ENCODE results near the gene ACSS1.

ACSS1 gene

GRCh38 chr20:25058051-25058846 lies at the start of gene ACSS1:
Gene ACSS1 (minus strand): TSS chr20:25058139. CDS start chr20:25058102, 37 bp downstream.
- TF ChIP-seq CTCF (IDR thresholded peaks at IDR 0.05), result no peak
- TF ChIP-seq ZFX (IDR thresholded peaks at IDR 0.05; ENCODE audit: borderline replicate concordance), result no peak
- no peak within 1 kb of the TSS for H3K27ac ChIP-seq

GRCh38 chr20:25103526-25103925 lies 45.6 kb upstream of the ACSS1 start:
- TF ChIP-seq ZFX (IDR thresholded peaks at IDR 0.05; ENCODE audit: borderline replicate concordance), result no peak
- no peak for TF ChIP-seq CTCF (IDR thresholded peaks at IDR 0.05)
- H3K27ac ChIP-seq, result no peak overlapping the region

- H3K27ac ChIP-seq, result no peak overlapping the region
- TF ChIP-seq ZFX (IDR thresholded peaks at IDR 0.05; ENCODE audit: borderline replicate concordance), result no peak
- no peak for TF ChIP-seq CTCF (IDR thresholded peaks at IDR 0.05)
Measured at GRCh38 chr20:25100914-25101313, 43.0 kb upstream of the ACSS1 start.

- H3K27ac ChIP-seq, result no peak overlapping the region
- no peak for TF ChIP-seq ZFX (IDR thresholded peaks at IDR 0.05; ENCODE audit: borderline replicate concordance)
- no peak for TF ChIP-seq CTCF (IDR thresholded peaks at IDR 0.05)
Measured at GRCh38 chr20:25099601-25100140, 41.7 kb upstream of the ACSS1 start.

GRCh38 chr20:25097498-25097897 lies 39.6 kb upstream of the ACSS1 start:
- H3K27ac ChIP-seq, result no peak overlapping the region
- no peak for TF ChIP-seq CTCF (IDR thresholded peaks at IDR 0.05)
- no peak for TF ChIP-seq ZFX (IDR thresholded peaks at IDR 0.05; ENCODE audit: borderline replicate concordance)

- TF ChIP-seq CTCF (IDR thresholded peaks at IDR 0.05) (no peak), ZFX (IDR thresholded peaks at IDR 0.05; ENCODE audit: borderline replicate concordance) (no peak)
- no peak overlapping the region for H3K27ac ChIP-seq
Measured at GRCh38 chr20:25090492-25091429, 32.8 kb upstream of the ACSS1 start.
